Tibial nerve (tissue), 4 donors: ENCODE data around the gene CFAP73.
"Not testable (repeated sequence)": the region's sequence is repeated elsewhere in the genome, so short reads cannot be mapped to it uniquely, and the experiment has no call there.

Experiments used
- EP300 ChIP-seq, 2 donors: sonication (generic); formaldehyde crosslinking; IDR thresholded peaks; one replicate each; pipeline ENCODE4 v1.6.1; 2017; ENCODE audit warnings: antibody characterized with exemption in 2 of 2, mild to moderate bottlenecking in 1 of 2
- POLR2A ChIP-seq, 2 donors: fragments of 450-650 bp; IDR thresholded peaks; one replicate each; pipeline ENCODE4 v1.6.1; 2017; ENCODE audit warnings: antibody characterized with exemption in 2 of 2, mild to moderate bottlenecking in 2 of 2, moderate library complexity in 2 of 2
- TF ChIP-seq, protein P1 (sequence below), 5 experiments: fragments of 200-600 bp in 3 of 5; fragments of 450-650 bp in 2 of 5; sonication (generic) in 3 of 5; IDR thresholded peaks; one replicate each; pipeline ENCODE4 v1.5.1; 2016 to 2019; ENCODE audit warnings: antibody characterized with exemption in 5 of 5, mild to moderate bottlenecking in 3 of 5, moderate library complexity in 2 of 5

DNA sequence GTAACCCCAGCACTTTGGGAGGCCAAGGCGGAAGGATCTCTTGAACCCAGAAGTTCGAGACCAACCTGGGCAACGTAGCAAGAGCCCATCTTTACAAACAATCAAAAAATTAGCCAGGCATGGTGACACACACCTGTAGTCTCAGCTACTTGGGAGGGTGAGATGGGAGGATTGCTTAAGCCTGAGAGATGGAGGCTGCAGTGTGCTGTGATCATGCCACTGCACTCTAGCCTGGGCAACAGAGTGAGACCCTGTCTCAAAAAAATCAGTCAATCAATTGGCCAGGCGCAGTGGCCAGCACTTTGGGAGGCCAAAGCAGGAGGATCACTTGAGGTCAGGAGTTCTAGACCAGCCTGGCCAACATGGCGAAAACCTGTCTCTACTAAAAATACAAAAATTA is 57.3 kb downstream of the CFAP73 start:
- TF ChIP-seq, protein P1, sequence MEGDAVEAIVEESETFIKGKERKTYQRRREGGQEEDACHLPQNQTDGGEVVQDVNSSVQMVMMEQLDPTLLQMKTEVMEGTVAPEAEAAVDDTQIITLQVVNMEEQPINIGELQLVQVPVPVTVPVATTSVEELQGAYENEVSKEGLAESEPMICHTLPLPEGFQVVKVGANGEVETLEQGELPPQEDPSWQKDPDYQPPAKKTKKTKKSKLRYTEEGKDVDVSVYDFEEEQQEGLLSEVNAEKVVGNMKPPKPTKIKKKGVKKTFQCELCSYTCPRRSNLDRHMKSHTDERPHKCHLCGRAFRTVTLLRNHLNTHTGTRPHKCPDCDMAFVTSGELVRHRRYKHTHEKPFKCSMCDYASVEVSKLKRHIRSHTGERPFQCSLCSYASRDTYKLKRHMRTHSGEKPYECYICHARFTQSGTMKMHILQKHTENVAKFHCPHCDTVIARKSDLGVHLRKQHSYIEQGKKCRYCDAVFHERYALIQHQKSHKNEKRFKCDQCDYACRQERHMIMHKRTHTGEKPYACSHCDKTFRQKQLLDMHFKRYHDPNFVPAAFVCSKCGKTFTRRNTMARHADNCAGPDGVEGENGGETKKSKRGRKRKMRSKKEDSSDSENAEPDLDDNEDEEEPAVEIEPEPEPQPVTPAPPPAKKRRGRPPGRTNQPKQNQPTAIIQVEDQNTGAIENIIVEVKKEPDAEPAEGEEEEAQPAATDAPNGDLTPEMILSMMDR (IDR thresholded peaks at IDR 0.05), result not testable (repeated sequence)
- not testable (repeated sequence) for TF ChIP-seq POLR2A, EP300 (IDR thresholded peaks at IDR 0.05)
